HG03439 (cell line): ENCODE data around the gene TMIGD3.

ENCODE experiments used
- ATAC-seq: cut with Tn5 transposase; IDR thresholded peaks from one replicate; pipeline ENCODE4 v1.9.1; 2021; ENCODE audit warnings: mild to moderate bottlenecking, moderate library complexity; ENCODE audit not compliant: unreplicated experiment

TMIGD3 gene

DNA sequence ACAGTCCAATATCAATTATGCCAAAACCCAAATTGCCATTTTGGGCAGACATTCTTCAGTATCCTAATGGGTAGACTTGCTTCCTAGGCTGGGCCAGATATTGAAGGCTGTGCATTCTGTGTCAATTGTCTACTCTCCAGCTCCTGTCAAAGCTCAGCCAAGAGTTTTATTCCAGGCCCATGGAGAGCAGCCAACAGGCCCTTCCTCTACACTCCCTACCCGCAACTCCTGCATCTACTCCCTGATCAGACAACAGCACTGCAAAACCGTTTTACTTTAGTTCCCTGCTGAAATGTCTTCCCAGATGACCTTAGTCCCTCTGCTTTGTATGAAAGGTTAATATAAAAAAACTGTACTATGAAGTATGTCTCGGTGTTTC, 6.6 kb upstream of the TMIGD3 start:
- ATAC-seq: no peak

DNA sequence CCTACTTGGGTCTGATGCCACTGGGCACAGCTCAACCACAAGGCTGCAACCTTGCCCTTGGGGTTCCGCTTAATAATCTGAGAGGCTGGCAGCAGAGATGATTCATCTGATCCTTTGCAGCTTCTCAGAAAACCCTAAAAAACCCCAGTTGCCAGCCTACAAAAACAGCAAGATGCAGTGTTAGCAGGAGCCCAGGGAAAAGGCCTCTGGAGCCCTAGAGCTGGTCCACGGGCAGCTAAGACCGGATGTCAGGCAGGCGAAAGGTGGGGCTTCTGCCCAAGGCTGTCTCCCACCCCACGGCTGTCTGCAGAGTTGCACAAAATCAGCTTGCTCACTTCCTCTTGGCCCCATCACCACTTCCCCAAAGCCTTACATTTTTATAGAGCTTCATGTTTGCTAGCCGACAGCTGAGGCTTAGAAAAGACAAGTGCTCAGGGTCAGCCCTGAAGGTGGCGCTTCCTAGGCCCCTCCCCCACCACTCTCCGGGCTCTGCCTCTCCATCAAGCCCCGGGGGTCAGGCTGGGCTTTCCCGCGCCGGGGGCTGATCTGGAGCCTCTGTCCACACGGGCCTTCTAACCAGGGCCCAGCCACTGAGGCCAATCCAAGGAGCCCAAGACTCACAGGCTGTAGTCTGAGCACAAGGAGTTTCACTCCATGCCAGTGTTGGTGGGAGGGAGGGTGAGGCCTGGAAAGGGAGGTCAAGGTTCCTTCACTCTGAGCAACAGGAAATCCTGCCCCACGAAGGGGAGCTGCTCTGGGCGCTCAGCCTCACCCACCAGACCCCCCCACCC, 4.2 kb upstream of the TMIGD3 start:
- peak; percentile 35 for ATAC-seq

DNA sequence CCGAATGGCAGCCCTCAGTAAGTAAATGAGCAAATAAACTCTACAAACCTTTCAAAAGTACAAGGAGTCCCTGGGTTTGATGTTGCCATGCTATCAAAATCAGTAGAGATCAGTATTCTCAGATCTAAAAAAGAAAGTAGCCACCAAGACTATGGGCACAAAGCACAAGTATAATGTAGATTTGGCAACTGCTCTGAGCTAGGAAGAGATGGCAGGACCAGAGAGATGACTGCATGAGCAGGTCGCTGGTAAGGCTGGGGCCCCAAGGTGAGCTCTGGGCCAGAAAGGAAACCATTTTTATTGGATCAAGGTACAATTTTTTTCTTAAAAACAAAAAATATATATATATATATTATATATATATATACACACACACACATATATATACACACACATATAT, 3.1 kb upstream of the TMIGD3 start:
- no peak for ATAC-seq

DNA sequence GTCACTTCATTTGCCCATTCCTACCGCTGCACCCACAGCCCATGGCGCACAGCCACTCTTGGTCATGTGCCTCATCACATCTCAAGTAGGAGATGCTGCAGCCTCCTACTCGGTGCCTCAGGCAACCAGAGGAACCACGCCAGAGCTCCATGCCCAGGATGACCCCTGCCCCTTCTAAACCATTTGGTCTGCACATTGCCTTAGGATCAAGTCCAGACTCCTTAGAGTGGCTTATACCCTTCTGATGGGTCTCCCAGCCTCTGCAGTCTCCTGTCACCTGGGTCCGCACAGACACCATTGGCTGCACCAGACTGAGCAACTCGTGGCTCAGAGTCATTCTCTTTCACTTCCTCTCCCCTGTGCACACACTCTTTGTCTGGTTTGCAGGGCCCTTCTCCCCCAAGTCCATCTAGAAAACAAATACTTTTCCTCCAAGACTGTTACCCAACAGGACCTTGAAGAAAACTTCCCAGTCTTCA, 2.2 kb upstream of the TMIGD3 start:
- peak; percentile 50 for ATAC-seq

DNA sequence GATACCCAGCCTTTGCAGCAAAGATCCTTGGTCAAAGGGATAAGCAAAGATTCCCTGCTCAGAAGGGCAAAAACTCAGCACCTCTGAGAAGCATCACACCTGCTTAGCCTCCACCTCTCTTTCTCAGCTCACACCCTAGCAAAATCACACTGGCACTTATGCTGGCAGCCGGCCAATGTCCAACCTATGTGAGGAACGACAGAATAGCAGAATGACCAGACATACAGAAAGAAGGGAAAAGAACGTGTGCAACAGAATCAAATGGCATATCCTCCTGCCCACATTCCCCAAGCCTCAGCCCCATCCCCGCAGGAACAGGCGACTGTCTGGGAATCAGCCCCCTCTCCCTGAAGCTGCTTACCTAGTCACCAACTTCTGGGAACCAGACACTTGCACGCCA, 664 bp upstream of the TMIGD3 start:
- ATAC-seq: no peak

DNA sequence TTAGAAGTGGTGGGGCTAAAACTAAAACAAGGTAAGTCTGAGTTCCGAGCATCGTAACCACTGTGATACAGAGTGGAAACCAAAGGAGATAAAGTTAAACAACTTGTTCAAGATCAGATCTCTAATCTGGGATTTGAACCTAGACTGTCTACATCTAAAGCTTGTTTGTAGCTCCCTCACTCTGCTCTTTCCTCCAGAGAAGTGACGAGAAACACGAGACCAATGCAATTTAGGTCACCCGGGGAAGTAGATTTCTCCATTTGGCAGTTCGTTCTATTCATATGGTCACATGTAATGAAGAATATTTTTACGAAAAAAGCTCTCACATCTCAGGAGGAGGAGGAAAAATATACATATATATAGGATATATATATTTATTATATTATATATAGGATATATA, 1.8 kb downstream of the TMIGD3 start:
- ATAC-seq: no peak

DNA sequence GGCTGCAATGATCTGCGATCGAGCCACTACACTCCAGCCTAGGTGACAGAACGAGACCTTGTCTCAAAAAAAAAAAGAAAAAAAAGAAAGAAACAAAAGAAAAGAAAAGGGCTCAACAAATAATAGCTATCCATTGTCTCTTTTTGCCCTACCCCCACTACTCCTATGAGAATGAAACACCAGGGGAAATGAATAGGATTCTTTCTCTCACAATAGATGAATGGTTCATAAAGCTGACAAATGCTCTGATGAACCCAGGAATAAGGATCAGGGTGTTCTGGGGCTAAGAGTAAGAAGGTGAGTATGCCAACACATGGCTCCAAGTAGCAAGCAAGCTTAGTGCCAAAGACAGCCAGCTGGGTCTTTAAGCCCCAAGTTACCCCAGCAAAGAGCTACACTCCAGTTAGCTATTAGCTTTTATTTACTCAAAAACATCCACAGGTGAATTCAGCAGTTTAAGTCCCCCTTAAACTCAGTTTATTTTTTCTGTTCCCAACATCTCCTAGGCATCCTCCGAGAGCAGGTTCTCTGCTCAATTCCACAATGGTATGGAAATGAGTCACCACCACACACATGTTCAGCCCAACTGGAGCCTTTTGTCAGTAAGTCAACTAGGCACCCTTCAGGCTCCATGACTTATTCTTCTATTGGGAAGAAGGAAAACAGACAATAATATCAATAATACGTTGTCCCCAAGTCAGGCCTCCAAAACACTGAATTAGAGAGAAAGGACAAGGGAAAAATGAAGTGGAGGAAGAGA, 4.2 kb downstream of the TMIGD3 start:
- ATAC-seq: no peak

DNA sequence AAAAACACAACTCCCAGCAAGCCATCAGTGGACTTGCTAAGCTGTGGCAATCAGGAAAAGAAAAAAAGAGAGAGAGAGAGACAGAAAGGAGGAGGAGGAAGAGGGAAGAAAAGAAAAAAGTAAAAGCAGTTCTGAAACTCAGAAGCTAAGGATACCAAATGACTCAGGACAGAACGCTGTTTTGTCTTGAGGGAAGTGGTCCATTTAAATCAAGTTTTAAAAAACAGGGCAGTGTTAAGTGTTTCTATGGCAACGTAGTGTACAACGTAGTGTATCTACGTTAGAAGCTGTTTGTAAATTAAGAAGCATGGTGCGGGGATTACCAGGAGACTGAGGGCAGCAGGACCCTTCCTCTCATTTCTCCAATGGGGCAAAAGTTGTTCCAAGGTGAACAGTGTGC, 5.8 kb downstream of the TMIGD3 start:
- no peak for ATAC-seq

DNA sequence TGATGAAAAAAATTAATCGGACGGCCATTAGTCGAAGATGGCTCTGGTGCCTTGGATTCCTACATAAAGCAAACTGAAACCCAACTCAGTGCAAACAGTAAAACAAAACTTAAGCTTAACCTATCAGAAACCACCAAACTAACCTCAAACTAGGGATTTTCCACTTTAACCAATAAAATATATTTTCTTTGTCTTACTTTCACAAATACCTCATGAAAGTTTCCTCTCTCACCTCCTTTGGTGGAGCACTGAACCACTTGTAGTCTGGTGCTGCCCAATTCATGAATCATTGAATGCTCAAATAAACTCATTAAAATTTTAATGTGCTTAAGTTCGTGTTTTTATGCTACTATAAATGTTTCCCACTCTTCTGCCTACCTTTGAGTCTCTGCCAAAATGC, 7.0 kb downstream of the TMIGD3 start:
- no peak for ATAC-seq

DNA sequence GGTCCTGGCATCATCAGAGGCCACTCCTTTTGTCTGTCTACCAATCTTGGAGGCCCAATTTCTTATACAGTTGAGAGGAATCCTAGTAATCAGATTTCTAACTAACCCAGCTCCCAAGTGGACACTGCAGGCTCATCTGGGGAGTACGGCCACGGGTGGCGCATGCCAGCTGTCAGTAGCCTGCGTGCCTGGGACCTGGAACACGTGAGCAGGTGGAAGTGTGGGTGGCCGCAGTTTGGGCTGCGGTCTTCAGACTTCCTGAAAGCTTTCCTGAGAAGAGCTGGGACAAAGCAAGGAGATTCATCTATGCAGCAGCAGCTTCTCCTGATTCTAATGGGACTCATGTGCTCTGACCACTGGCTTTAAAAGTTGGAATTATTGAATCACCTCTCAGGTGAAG, 12.4 kb downstream of the TMIGD3 start:
- ATAC-seq: no peak

DNA sequence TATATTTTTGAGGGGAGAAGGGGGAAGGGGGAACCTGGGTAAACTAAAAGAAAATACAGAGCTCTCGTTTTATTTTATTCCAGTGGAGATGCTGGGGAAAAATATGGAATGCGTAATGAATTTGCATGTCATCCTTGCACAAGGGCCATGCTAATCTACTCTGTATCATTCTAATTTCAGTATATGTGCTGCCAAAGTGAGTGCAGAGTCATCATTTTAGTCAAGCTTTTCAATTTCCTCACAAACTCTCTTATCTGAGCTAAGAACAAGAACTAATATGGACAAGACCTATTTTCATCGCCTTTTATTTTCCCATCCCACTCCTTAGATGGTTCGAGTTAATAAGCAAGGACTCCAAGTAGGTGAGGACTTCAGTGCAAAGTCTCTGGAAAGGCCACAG, 13.2 kb downstream of the TMIGD3 start:
- ATAC-seq: no peak

DNA sequence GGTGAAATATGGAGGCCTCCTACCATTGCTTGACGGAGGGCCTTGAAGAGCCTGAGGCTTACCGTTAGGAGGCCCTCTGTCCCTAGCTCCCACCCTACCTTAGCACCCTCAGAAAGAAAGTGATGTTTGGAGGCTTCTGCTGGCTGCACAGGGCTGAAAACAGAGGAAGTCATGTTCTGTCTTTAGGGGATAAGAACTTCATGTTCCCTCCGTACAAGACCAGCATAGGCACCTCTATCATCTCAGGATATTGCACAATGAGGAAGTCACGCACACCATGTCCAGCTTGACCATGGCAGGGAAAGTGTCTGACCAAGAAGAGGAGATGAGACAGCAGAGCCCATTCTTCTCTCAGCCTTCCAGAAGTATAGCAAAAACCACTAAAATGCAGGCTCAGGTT, 13.8 kb downstream of the TMIGD3 start:
- ATAC-seq: no peak

DNA sequence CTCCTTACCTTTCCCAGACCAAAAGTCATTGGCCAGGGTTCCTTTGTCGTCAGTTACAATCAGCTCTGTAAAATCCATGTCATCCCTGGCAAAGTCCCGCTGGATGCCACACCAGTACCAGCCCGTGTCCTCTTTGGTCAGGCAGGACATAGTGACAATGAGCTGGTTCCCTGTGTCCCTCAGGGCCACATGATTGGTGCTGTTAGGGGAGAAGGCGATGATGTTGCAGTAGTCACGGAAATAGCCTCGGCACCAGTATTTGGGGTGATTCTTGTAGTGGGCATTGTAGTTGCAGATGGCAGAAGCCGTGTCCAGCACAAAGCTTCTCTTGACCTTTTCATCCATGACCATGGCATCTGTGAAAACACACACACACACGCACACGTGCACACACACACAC, 14.8 kb downstream of the TMIGD3 start:
- ATAC-seq: no peak

DNA sequence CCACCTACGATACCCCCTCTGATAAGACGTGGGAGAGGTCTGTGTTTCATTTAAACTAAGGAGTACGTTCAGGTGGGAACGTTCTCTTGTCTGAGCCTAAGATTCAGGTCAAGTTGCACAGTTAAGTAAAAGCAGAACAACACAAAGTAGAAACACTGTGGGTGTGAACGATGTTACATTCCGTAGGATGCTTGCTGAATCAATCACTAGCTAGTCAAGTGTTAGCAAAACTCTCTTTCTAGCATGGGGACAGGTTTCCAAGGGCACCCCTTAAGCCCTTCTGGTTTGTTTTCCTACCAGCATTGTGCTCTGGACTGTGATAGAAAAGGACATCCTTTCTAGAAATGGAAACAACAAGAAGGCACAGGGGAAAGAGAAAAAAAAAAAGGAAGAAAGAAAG, 16.3 kb downstream of the TMIGD3 start:
- no peak for ATAC-seq

DNA sequence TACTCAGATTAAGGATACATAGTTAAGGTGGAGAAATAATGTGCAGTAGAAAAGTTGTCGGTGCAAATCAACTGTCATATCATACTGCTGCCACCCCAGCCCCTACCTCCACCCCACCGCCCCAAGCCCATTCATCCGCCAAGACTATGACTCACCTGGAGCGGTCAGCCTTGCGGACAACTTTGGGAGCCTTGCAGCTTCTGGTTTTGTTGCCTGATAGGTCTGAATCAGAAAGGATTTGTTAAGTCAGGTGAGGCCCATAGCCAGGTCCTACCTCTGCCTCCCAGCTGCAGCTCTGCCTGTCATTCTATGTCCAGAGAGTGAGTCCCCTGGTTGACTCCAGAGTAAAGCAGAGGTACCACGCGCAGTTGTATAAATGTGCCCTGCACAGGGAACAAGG, 17.0 kb downstream of the TMIGD3 start:
- ATAC-seq: no peak

DNA sequence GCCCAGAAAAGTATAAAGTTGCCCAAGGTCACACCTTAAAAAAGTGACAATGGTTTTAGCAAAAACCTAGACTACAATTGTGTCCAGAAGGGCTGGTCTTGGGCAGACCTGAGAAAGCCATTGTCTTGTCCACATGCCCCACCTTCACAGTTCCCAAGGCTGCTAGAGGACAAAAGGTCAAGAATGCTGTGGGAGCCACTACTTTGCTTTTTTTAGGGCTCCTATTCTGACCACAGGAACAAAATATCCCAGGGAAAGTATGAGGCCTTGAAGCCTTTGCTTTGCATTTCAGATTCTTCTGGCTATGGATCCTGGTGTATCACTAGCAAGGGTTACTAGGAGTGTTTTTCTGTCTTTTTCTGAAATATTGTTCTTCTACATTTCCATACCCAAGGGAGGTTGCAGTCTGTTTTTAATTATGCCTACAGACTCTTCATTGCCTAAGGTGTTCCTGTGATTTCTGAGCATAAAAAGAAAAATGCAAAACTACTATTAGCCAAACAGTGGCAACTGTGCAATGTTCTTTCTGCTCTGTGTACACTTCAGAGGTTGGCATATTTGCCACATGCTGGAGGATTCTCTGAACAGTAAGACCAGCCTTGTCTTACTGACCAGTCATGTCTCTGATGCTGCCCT, 18.9 kb downstream of the TMIGD3 start:
- ATAC-seq: no peak

DNA sequence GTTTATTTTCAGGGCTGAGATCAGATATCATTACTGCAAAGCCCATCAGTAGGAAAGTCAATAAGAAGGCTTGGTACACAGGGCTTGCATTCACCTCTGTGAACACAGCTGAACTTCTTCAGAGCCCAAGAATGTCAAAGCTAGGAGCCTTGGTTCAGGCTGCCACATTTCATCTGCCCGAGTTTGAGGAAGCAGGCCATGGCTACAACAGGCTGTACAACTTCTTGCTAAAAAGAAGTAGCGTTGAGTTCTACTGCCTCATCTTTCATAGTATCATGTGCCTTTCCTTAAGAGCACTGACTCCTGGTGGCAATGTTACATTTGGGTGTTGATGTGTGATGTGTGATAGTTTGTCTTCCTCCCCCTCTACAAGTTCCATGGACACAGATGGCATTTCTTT, 19.6 kb downstream of the TMIGD3 start:
- no peak for ATAC-seq

DNA sequence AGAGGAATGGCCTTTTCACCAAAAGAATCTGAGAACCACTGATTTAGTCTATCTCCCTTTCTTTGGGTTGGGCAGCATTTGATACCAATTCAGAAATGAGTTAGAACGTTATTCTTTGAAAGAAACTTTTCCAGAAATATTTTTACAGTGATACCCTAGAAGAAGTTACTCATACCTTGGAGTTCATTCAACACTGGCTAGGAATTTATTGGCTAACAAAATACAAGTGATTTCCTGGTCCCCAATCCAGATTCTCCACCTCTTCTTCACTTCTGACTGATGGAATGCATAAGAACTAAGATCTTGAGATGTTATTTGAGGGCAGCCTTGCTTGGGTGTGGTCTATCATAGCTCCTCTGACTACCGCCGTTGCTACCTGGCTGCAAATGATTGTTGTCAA, 20.3 kb downstream of the TMIGD3 start:
- ATAC-seq: no peak

DNA sequence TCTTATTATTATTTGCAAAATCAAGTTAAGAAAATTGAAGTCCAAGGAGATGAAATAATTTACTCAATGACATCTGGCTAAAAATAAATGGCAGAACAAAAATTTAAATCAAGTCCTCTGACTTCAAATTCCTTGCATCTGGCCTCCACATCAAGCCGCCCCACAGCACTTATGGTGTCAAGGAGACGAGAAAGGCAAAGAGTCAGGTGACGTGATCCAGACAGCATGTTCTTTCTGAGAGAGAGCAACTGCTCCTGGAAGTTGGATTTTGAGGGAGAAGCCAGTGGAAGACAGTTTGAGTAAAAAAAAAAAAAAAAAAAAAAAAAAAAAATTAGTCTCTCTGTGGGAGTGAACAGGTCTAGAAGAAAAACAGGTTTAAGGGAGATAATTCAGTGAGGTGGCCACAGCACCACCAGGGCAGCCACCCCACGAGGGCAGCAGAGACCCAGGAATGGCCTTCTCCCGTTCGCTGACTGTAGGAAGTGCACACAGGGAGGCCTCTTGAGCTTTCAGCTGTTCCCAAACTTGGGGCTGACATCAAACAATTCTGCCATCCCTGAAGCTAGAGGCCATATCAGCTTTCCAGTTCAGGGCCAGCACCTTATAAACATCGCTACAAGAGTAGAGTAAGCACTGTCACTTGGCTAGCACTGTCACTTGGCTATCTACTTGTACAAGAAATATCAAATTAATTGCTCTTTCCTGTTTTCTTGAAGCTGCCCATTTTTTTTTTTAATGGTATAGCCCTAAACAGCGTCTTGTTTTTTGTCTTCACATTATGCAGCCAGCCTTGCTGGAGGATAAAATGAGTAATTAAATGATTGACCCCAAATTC, 21.8 kb downstream of the TMIGD3 start:
- no peak for ATAC-seq

DNA sequence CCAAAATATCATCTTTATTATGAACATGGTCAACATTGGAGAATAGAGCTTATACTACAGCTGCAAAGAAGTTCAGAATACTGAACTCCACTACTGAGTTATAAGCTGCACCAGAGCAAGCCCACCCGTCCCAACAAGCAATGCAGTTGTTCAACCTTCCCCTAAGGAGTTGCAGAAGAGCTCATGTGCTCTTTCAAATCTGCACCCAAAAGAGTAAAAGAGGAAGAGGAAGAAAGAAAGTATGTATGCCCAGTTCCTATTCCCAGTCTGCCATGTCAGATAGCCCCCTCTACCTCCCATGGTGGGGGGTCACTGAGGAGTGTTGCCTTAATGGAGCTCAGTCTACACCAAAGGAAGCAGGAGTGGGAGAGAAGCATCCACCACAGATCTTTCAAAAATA, 22.8 kb downstream of the TMIGD3 start:
- ATAC-seq: no peak

DNA sequence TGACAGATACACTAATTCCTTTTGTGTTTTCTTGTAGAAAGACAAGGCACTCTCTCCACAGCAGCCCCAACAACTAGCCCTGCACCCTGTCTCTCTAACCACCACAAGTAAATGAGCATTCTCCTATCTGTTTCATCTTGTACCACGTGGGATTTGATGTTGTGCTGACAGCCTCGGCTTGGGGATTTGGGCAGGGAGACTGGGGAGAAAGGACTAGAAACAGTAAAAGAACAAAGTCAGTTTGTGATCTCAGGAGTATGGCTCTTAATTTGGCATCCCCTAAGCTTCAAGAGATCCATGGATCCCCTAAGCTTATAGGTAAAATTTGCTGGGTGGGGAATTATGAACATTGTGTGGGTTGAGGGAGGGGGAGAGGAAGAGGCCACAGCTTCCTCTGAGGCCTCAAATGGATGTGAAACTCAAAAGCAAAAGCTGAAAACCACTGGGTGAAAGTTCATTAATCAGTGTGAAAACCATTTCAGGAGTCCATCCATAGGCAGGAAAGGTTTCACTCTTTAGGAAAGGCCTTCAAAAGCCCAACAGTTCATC, 26.6 kb downstream of the TMIGD3 start:
- no peak for ATAC-seq
